ENCODE data around the gene LRRC4B. TPM values are rescaled to one million over a fixed set of nuclear protein-coding genes. Genes with fewer than 3 reads are reported as not detected.
A peak's percentile ranks its signal among the peaks of the same experiment; 100 is the strongest.

Gene LRRC4B
- total RNA-seq, 1 donor from 2014 or later = 21.7 TPM

- H3K9me3 Mint-ChIP-seq = no peaks in the 10 kb centered on the region
- H3K36me3 Mint-ChIP-seq = no peaks in the 10 kb centered on the region
- peaks cover 12% of the 10 kb centered on the region for H3K4me1 Mint-ChIP-seq (ENCODE audit: unreplicated experiment)
- peak overlapping the region; percentile 94 for H3K4me3 Mint-ChIP-seq
- TF ChIP-seq CTCF (conservative IDR thresholded peaks at IDR 0.05) = no peak
- DNase-seq (ENCODE audit: extremely low spot score, unreplicated experiment) = no peak
- H3K27me3 Mint-ChIP-seq = peaks cover 55% of the 10 kb centered on the region
- H3K27ac Mint-ChIP-seq = no peak overlapping the region
Measured at GRCh38 chr19:50555450-50556281, 12.6 kb downstream of the LRRC4B start.

DNA sequence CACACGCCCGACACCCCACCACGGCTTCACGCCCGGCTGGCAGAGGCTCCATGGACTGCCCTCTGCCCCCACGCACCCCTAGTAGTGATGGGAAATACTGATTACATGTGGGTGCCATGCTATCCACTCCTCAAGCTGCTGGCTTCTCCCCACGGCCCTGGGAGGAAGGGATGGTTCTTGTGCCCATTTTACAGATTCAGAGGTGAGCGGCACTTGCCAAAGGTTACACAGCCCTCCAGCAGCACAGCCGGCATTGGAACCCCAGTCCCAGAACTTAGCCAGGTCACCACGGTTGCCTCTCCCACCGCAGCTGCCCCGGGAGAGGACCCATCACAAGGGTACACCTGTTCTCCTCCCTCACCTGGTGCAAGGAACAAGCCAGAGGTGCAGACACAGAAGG, 13.2 kb downstream of the LRRC4B start:
- no peak overlapping the region for H3K27ac Mint-ChIP-seq
- no peaks in the 10 kb centered on the region for H3K36me3 Mint-ChIP-seq
- TF ChIP-seq CTCF (conservative IDR thresholded peaks at IDR 0.05) = no peak
- peaks cover 61% of the 10 kb centered on the region for H3K27me3 Mint-ChIP-seq
- no peak for DNase-seq (ENCODE audit: extremely low spot score, unreplicated experiment)
- H3K9me3 Mint-ChIP-seq = no peaks in the 10 kb centered on the region
- H3K4me1 Mint-ChIP-seq (ENCODE audit: unreplicated experiment) = peaks cover 12% of the 10 kb centered on the region
- peak overlapping the region; percentile 63 for H3K4me3 Mint-ChIP-seq

- no peak overlapping the region for H3K27ac Mint-ChIP-seq
- no peak for TF ChIP-seq CTCF (conservative IDR thresholded peaks at IDR 0.05)
- H3K36me3 Mint-ChIP-seq = no peaks in the 10 kb centered on the region
- no peak overlapping the region for H3K4me3 Mint-ChIP-seq
- no peak for DNase-seq (ENCODE audit: extremely low spot score, unreplicated experiment)
- no peaks in the 10 kb centered on the region for H3K9me3 Mint-ChIP-seq
- peaks cover 12% of the 10 kb centered on the region for H3K4me1 Mint-ChIP-seq (ENCODE audit: unreplicated experiment)
- peaks cover 61% of the 10 kb centered on the region for H3K27me3 Mint-ChIP-seq
Measured at GRCh38 chr19:50554212-50554611, 14.0 kb downstream of the LRRC4B start.

GRCh38 chr19:50553134-50553703, 15.0 kb downstream of the LRRC4B start:
- H3K27me3 Mint-ChIP-seq = peaks cover 65% of the 10 kb centered on the region
- peaks cover 12% of the 10 kb centered on the region for H3K4me1 Mint-ChIP-seq (ENCODE audit: unreplicated experiment)
- peak overlapping the region; percentile 40 for H3K27ac Mint-ChIP-seq
- no peak for TF ChIP-seq CTCF (conservative IDR thresholded peaks at IDR 0.05)
- DNase-seq (ENCODE audit: extremely low spot score, unreplicated experiment) = no peak
- no peaks in the 10 kb centered on the region for H3K36me3 Mint-ChIP-seq
- H3K9me3 Mint-ChIP-seq = no peaks in the 10 kb centered on the region
- H3K4me3 Mint-ChIP-seq = no peak overlapping the region

DNA sequence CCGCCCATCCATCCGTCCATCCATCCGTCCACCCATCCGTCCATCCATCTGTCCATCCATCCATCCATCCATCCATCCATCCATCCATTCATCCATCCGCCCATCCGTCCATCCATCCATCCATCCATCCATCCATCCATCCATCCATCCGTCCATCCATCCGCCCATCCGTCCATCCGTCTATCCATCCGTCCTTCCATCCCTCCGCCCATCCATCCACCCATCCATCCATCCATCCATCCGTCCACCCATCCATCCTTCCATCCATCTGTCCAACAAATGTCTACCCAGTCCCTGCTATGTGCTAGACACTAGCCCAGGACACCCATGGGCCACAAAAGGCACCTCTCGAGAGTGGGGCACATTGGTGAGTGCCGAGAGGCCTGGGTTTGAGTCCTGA, 15.7 kb downstream of the LRRC4B start:
- Mint-ChIP-seq H3K27me3 (peaks cover 61% of the 10 kb centered on the region), H3K4me1 (ENCODE audit: unreplicated experiment) (peaks cover 9% of the 10 kb centered on the region), H3K36me3 (no peaks in the 10 kb centered on the region), H3K4me3 (no peak overlapping the region), H3K27ac (no peak overlapping the region), H3K9me3 (no peaks in the 10 kb centered on the region)
- no peak for TF ChIP-seq CTCF (conservative IDR thresholded peaks at IDR 0.05)
- DNase-seq (ENCODE audit: extremely low spot score, unreplicated experiment) = no peak

Data from type B pancreatic cell (in vitro differentiated cells).